Fibroblast of lung (primary cell): ENCODE measurements around the gene VPS13D. TPM values are rescaled to one million over a fixed set of nuclear protein-coding genes. Genes with fewer than 3 reads are reported as not detected.

Experiments
- DNase-seq, 2 donors: peaks; one replicate each; pipeline versions ENCODE4 v3.0.0 to v3.0.0-alpha.2; 2010; ENCODE audit warnings: low read depth in 2 of 2
- H2AFZ ChIP-seq: 2 replicates; pipeline ENCODE4 v1.5.1; 2012; ENCODE audit warnings: low read length, control low read depth, inconsistent platforms
- H3K27ac ChIP-seq: 2 replicates; pipeline ENCODE4 v1.5.1; 2011; ENCODE audit warnings: low read length, control low read depth; ENCODE audit not compliant: insufficient read depth
- H3K27me3 ChIP-seq: 2 replicates; pipeline ENCODE4 v1.5.1; 2011; ENCODE audit warnings: mild to moderate bottlenecking, low read length; ENCODE audit not compliant: control insufficient read depth, insufficient read depth
- H3K36me3 ChIP-seq: 2 replicates; pipeline ENCODE4 v1.5.1; 2011; ENCODE audit warnings: low read length; ENCODE audit not compliant: control insufficient read depth, insufficient read depth
- H3K4me1 ChIP-seq: 2 replicates; pipeline ENCODE4 v1.5.1; 2011; ENCODE audit warnings: low read length; ENCODE audit not compliant: control insufficient read depth, insufficient read depth; ENCODE audit errors: extremely low read depth
- H3K4me2 ChIP-seq: 2 replicates; pipeline ENCODE4 v1.5.1; 2011; ENCODE audit warnings: low read length, control low read depth; ENCODE audit not compliant: insufficient read depth; ENCODE audit errors: extremely low read depth
- H3K4me3 ChIP-seq, 4 experiments: fragments of 200-600 bp in 1 of 4; sonication (generic) in 1 of 4; replicated peaks in 1 of 4; 2 replicates each; pipeline ENCODE4 v1.5.1; 2011 to 2016; ENCODE audit warnings: low read length in 4 of 4, low read depth in 3 of 4, mild to moderate bottlenecking in 3 of 4, control low read depth in 2 of 4, inconsistent platforms in 1 of 4, mixed read lengths in 1 of 4; ENCODE audit not compliant: insufficient read depth in 1 of 4; ENCODE audit errors: control extremely low read depth in 1 of 4
- H3K79me2 ChIP-seq: 2 replicates; pipeline ENCODE4 v1.5.1; 2012; ENCODE audit warnings: mild to moderate bottlenecking, low read length, inconsistent platforms; ENCODE audit not compliant: control insufficient read depth, insufficient read depth
- H3K9ac ChIP-seq: 2 replicates; pipeline ENCODE4 v1.5.1; 2011; ENCODE audit warnings: mild to moderate bottlenecking, low read length, control low read depth; ENCODE audit not compliant: insufficient read depth
- H3K9me3 ChIP-seq: 2 replicates; pipeline ENCODE4 v1.5.1; 2012; ENCODE audit warnings: low read depth, low read length; ENCODE audit not compliant: control insufficient read depth, insufficient read depth
- H4K20me1 ChIP-seq: 2 replicates; pipeline ENCODE4 v1.5.1; 2011; ENCODE audit warnings: low read length; ENCODE audit not compliant: control insufficient read depth, insufficient read depth; ENCODE audit errors: extremely low read depth
- CTCF ChIP-seq, 2 donors: IDR thresholded peaks in 1 of 2; conservative IDR thresholded peaks in 1 of 2; 1 replicate in 1 of 2; 2 replicates in 1 of 2; pipeline ENCODE4 v1.5.1; 2011 to 2012; ENCODE audit warnings: low read length in 2 of 2, control low read depth in 1 of 2, inconsistent platforms in 1 of 2, low read depth in 1 of 2, mild to moderate bottlenecking in 1 of 2
- EZH2 ChIP-seq: IDR thresholded peaks from 2 replicates; pipeline ENCODE4 v1.5.1; 2012; ENCODE audit warnings: low read length, control low read depth, mild to moderate bottlenecking; ENCODE audit errors: missing control alignments
- polyA plus RNA-seq, 2 donors: library from polyadenylated mRNA; depleted of rRNA in 1 of 2; stranded (reverse) in 1 of 2; unstranded in 1 of 2; fragments of >200 nt; gene quantifications; 2 replicates each; pipeline ENCODE4 v1.2.1, GENCODE V29; 2011 to 2012; ENCODE audit warnings: missing spikeins in 1 of 2
- total RNA-seq: library from RNA; depleted of rRNA; stranded (reverse); fragments of >200 nt; gene quantifications from 2 replicates; pipeline ENCODE4 v1.2.1, GENCODE V29; 2014

VPS13D gene
- total and polyA plus RNA-seq, 2 donors (not counting 1 experiment from before 2014, with no cell fraction given) = 14.6 to 40.0 TPM

- no peaks in the 10 kb centered on the region for H3K36me3 ChIP-seq
- TF ChIP-seq CTCF (conservative IDR thresholded peaks at IDR 0.05 in 1 of 2, IDR thresholded peaks at IDR 0.05 in 1 of 2; ENCODE audit: low read depth in 1 of 2, low read length in 2 of 2) (no peak), EZH2 (no peak)
- H3K27ac ChIP-seq = no peak overlapping the region
- no peaks in the 10 kb centered on the region for H4K20me1 ChIP-seq
- no peak overlapping the region for H2AFZ ChIP-seq
- no peaks in the 10 kb centered on the region for H3K27me3 ChIP-seq
- H3K9ac ChIP-seq = no peak overlapping the region
- no peak overlapping the region for H3K4me3 ChIP-seq
- no peaks in the 10 kb centered on the region for H3K9me3 ChIP-seq
- no peaks in the 10 kb centered on the region for H3K79me2 ChIP-seq
- no peak overlapping the region for H3K4me2 ChIP-seq
- DNase-seq = no peak
- H3K4me1 ChIP-seq = peaks cover 14% of the 10 kb centered on the region
Observed at GRCh38 chr1:12439073-12439472, 209.2 kb downstream of the VPS13D start.

GRCh38 chr1:12441414-12442105, 211.7 kb downstream of the VPS13D start:
- H3K4me1 ChIP-seq = peaks cover 3% of the 10 kb centered on the region
- TF ChIP-seq CTCF (conservative IDR thresholded peaks at IDR 0.05 in 1 of 2, IDR thresholded peaks at IDR 0.05 in 1 of 2; ENCODE audit: low read depth in 1 of 2, low read length in 2 of 2) (no peak), EZH2 (no peak)
- H3K79me2 ChIP-seq = no peaks in the 10 kb centered on the region
- H3K36me3 ChIP-seq = no peaks in the 10 kb centered on the region
- no peaks in the 10 kb centered on the region for H3K9me3 ChIP-seq
- no peaks in the 10 kb centered on the region for H3K27me3 ChIP-seq
- no peak overlapping the region for H3K4me3 ChIP-seq
- no peaks in the 10 kb centered on the region for H4K20me1 ChIP-seq
- no peak overlapping the region for H3K9ac ChIP-seq
- no peak overlapping the region for H3K27ac ChIP-seq
- no peak for DNase-seq
- H2AFZ ChIP-seq = no peak overlapping the region
- H3K4me2 ChIP-seq = no peak overlapping the region

GRCh38 chr1:12442217-12442616, 212.4 kb downstream of the VPS13D start:
- Histone ChIP-seq H3K27me3 (no peaks in the 10 kb centered on the region), H3K4me2 (no peak overlapping the region), H3K36me3 (no peaks in the 10 kb centered on the region), H3K27ac (no peak overlapping the region), H4K20me1 (no peaks in the 10 kb centered on the region), H3K4me3 (no peak overlapping the region), H2AFZ (no peak overlapping the region), H3K9ac (no peak overlapping the region), H3K9me3 (no peaks in the 10 kb centered on the region), H3K79me2 (no peaks in the 10 kb centered on the region), H3K4me1 (peaks cover 1% of the 10 kb centered on the region)
- TF ChIP-seq CTCF (conservative IDR thresholded peaks at IDR 0.05 in 1 of 2, IDR thresholded peaks at IDR 0.05 in 1 of 2; ENCODE audit: low read depth in 1 of 2, low read length in 2 of 2) = no peak
- no peak for TF ChIP-seq EZH2
- no peak for DNase-seq
